ENCODE results near the gene ADGRV1.
A peak's percentile ranks its signal among the peaks of the same experiment; 100 is the strongest.
"Not testable (repeated sequence)": the region's sequence is repeated elsewhere in the genome, so short reads cannot be mapped to it uniquely, and the experiment has no call there.

Gene ADGRV1

DNA sequence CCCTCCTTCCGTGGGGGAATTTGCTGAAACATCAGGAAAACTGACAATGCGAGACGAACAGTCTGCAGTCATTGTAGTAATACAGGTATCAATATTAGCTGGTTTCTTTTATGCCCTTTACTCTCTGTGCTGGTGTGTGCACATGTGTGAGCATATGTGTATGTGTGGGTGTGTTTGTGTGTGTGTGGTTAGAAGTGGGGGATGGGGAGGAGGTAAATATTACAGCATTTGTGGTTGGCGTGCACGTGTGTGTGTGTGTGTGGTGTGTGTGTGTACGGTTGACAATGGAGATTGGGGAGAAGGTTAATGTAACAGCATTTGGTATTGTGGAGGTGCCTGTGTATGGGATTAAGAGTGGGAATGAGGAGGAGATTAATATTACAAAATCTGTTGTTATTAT lies 219.4 kb downstream of the ADGRV1 start:
- no peak overlapping the region for H3K4me3 ChIP-seq (replicated peaks; ENCODE audit: low read depth, low read length)
- TF ChIP-seq, protein P1, sequence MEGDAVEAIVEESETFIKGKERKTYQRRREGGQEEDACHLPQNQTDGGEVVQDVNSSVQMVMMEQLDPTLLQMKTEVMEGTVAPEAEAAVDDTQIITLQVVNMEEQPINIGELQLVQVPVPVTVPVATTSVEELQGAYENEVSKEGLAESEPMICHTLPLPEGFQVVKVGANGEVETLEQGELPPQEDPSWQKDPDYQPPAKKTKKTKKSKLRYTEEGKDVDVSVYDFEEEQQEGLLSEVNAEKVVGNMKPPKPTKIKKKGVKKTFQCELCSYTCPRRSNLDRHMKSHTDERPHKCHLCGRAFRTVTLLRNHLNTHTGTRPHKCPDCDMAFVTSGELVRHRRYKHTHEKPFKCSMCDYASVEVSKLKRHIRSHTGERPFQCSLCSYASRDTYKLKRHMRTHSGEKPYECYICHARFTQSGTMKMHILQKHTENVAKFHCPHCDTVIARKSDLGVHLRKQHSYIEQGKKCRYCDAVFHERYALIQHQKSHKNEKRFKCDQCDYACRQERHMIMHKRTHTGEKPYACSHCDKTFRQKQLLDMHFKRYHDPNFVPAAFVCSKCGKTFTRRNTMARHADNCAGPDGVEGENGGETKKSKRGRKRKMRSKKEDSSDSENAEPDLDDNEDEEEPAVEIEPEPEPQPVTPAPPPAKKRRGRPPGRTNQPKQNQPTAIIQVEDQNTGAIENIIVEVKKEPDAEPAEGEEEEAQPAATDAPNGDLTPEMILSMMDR (IDR thresholded peaks at IDR 0.05; ENCODE audit: low read depth, low read length, missing control alignments), result no peak
- no peak for DNase-seq (ENCODE audit: extremely low read depth, low read depth)

DNA sequence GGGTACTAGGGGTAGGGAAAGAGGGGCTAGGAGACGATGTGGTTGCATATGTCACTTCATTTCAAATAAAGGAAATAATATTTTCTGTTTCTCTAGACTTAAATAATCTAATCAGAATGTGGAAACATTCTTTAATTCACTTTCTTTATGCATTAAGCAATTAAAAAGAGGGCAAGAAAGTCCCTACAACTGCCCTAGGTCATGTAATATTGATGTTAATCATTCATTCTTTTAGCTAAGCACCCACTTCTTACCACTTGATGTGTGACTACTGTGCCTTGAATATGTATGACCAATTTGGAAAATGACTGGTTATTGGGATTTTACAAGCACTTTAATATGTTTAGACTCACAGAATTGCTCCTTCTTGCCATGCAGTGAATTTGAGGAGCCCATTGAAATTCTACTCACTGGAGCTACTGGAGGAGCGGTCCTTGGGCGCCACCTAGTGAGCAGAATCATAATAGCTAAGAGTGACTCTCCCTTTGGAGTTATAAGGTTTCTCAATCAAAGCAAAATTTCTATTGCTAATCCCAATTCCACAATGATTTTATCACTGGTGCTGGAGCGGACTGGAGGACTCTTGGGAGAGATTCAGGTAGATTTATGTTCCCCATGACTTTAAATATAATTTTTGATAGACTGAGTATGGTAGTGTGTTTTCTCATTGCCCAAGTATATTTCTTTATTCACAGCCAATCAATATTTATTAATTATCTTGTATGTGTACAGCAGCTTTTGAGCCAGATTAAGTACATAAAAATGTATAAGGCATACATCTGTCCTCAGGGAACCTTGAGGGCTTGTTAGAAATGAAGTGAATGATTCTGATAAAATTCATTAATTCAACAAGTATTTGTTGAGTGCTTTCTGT lies 225.1 kb downstream of the ADGRV1 start:
- TF ChIP-seq, protein P1 (IDR thresholded peaks at IDR 0.05; ENCODE audit: low read depth, low read length, missing control alignments), result peak; percentile 86
- peak; percentile 26 for DNase-seq (ENCODE audit: extremely low read depth, low read depth)

DNA sequence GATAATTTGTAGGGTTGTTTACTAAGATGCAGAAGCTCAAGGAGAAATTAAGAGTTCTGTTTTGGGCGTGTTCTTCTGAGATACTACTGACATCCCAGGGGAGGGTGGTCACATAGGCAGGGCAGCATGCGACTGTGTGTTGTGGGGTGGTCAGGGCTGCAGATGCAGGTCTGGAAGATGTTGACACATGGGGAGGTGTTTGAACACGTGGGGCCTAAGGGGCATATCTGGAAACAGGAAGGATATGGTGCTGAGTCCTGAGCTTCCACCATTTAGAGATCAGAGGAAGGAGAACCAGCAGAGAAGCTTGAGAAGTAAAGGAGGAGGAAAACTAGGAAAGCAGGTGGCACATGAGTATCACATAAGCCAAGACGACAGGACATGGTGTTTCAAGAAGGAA lies 228.2 kb downstream of the ADGRV1 start:
- no peak overlapping the region for H3K4me3 ChIP-seq (replicated peaks; ENCODE audit: low read depth, low read length)
- TF ChIP-seq, protein P1 (IDR thresholded peaks at IDR 0.05; ENCODE audit: low read depth, low read length, missing control alignments), result no peak
- no peak for DNase-seq (ENCODE audit: extremely low read depth, low read depth)

More for the DNA sequence above, 225.1 kb downstream of the ADGRV1 start:
- H3K4me3 ChIP-seq (replicated peaks; ENCODE audit: low read depth, low read length), result no peak overlapping the region

DNA sequence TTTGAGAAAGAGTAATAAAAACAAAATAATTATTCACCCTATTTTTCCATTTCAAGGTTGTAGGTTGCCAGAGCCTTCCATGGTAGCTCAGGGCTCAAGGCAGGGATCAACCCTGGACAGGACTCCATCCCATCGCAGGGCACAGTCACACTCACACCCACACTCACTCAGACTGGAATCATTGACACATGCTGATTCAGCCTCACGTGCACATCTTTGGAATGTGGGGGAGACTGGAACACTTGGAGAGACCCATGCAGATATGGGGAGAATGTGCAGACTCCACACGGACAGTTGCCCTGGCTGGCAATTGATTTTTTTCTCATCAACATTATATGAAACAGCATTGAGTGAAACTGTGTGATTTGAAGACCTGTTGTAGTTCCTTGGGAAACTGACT lies 234.1 kb downstream of the ADGRV1 start:
- no peak overlapping the region for H3K4me3 ChIP-seq (replicated peaks; ENCODE audit: low read depth, low read length)
- TF ChIP-seq, protein P1 (IDR thresholded peaks at IDR 0.05; ENCODE audit: low read depth, low read length, missing control alignments), result no peak
- DNase-seq (ENCODE audit: extremely low read depth, low read depth), result no peak

DNA sequence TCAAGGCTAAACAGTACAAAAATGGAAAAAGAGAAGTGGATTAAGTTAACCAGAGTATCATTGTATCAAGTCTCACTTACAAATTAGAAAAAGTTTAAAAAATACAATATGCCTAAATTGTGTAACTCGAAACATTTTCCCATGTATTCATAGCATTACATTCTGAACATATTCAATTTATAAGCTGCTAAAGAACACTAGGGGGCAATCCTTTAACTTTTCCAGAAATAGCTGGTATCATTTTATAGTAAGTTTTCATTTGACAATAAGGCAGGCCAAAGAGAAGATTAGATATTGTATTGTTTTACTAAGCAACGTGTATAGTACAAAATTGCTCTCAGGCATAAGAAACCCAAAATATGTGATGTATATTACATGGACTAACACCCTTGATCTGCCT lies 234.6 kb downstream of the ADGRV1 start:
- TF ChIP-seq, protein P1 (IDR thresholded peaks at IDR 0.05; ENCODE audit: low read depth, low read length, missing control alignments), result no peak
- no peak for DNase-seq (ENCODE audit: extremely low read depth, low read depth)
- H3K4me3 ChIP-seq (replicated peaks; ENCODE audit: low read depth, low read length), result no peak overlapping the region

DNA sequence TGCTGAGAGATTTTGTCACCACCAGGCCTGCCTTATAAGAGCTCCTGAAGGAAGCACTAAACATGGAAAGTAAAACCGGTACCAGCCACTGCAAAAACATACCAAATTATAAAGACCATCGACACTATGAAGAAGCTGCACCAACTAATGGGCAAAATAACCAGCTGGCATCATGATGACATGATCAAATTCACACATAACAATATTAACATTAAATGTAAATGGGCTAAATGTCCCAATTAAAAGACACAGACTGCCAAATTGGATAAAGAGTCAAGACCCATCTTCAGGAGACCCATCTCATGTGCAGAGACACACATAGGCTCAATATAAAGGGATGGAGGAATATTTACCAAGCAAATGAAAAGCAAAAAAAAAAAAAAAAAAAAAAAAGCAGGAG lies 238.3 kb downstream of the ADGRV1 start:
- not testable (repeated sequence) for H3K4me3 ChIP-seq (replicated peaks; ENCODE audit: low read depth, low read length); DNase-seq (ENCODE audit: extremely low read depth, low read depth)

DNA sequence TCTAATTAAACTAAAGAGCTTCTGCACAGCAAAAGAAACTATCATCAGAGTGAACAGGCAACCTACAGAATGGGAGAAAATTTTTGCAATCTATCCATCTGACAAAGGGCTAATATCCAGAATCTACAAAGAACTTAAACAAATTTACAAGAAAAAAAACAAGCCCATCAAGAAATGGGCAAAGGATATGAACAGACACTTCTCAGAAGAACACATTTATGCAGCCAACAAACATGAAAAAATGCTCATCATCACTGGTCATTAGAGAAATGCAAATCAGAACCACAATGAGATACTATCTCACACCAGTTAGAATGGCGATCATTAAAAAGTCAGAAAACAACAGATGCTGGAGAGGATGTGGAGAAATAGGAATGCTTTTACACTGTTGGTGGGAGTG lies 241.5 kb downstream of the ADGRV1 start:
- H3K4me3 ChIP-seq (replicated peaks; ENCODE audit: low read depth, low read length); DNase-seq (ENCODE audit: extremely low read depth, low read depth): not testable (repeated sequence)

DNA sequence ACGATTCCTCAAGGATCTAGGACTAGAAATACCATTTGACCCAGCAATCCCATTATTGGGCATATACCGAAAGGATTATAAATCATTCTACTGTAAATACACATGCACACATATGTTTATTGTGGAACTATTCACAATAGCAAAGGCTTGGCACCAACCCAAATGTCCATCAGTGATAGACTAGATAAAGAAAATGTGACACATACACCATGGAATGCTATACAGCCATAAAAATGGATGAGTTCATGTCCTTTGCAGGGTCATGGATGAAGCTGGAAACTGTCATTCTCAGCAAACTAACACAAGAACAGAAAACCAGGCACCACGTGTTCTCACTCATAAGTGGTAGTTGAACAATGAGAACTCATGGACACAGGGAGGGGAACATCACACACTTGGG lies 241.9 kb downstream of the ADGRV1 start:
- not testable (repeated sequence) for H3K4me3 ChIP-seq (replicated peaks; ENCODE audit: low read depth, low read length); DNase-seq (ENCODE audit: extremely low read depth, low read depth)
